ENCODE measurements around the gene STOX2.
"Not testable (repeated sequence)": the region's sequence is repeated elsewhere in the genome, so short reads cannot be mapped to it uniquely, and the experiment has no call there.

Gene STOX2

GRCh38 chr4:184019076-184019475, 114.0 kb downstream of the STOX2 start:
- DNase-seq, result no peak

- no peak for DNase-seq
Measured at GRCh38 chr4:184019667-184020623, 114.8 kb downstream of the STOX2 start.

- no peak for DNase-seq
Measured at GRCh38 chr4:184021389-184021788, 116.3 kb downstream of the STOX2 start.

- no peak for DNase-seq
Measured at GRCh38 chr4:184022679-184023383, 117.7 kb downstream of the STOX2 start.

- no peak for DNase-seq
Measured at GRCh38 chr4:184024637-184025036, 119.5 kb downstream of the STOX2 start.

GRCh38 chr4:184028561-184029374, 123.7 kb downstream of the STOX2 start:
- no peak for DNase-seq

- no peak for DNase-seq
Measured at GRCh38 chr4:184030036-184030435, 124.9 kb downstream of the STOX2 start.

- no peak for DNase-seq
Measured at GRCh38 chr4:184030764-184031163, 125.7 kb downstream of the STOX2 start.

- DNase-seq, result no peak
Measured at GRCh38 chr4:184032091-184032490, 127.0 kb downstream of the STOX2 start.

- peak in 4 of 56 donors; percentile 4 to 15 (median 7) for DNase-seq
Measured at GRCh38 chr4:184039963-184040383, 134.9 kb downstream of the STOX2 start.

- no peak for DNase-seq
Measured at GRCh38 chr4:184041156-184041555, 136.0 kb downstream of the STOX2 start.

- no peak for DNase-seq
Measured at GRCh38 chr4:184046148-184046547, 141.0 kb downstream of the STOX2 start.

- DNase-seq, result not testable (repeated sequence)
Measured at GRCh38 chr4:184051262-184051661, 146.2 kb downstream of the STOX2 start.

GRCh38 chr4:184052616-184053015, 147.5 kb downstream of the STOX2 start:
- DNase-seq, result no peak

GRCh38 chr4:184053434-184053833, 148.3 kb downstream of the STOX2 start:
- DNase-seq, result no peak

GRCh38 chr4:184056877-184057276, 151.8 kb downstream of the STOX2 start:
- DNase-seq, result no peak

GRCh38 chr4:184058026-184058425, 152.9 kb downstream of the STOX2 start:
- DNase-seq, result no peak

GRCh38 chr4:184059099-184059498, 154.0 kb downstream of the STOX2 start:
- DNase-seq, result no peak

GRCh38 chr4:184061582-184061981, 156.5 kb downstream of the STOX2 start:
- no peak for DNase-seq

GRCh38 chr4:184062769-184063168, 157.7 kb downstream of the STOX2 start:
- no peak for DNase-seq

- DNase-seq, result no peak
Measured at GRCh38 chr4:184064877-184065276, 159.8 kb downstream of the STOX2 start.

Measured in amygdala (tissue), 56 donors.